BLaER1 treated with 17β-estradiol and CSF1 and Interleukin-3, amounts not matched to agents 10 nM and 100 nM (cell line): ENCODE measurements around the gene SLC4A8.

ENCODE experiments used
- H3K27ac ChIP-seq, 11 experiments: shearing (Covaris generic); formaldehyde crosslinking; 2 replicates each; pipeline ENCODE4 v1.8.1; 2022
- H3K27me3 ChIP-seq, 11 experiments: shearing (Covaris generic); formaldehyde crosslinking; 2 replicates each; pipeline ENCODE4 v1.8.1; 2022
- H3K36me3 ChIP-seq, 11 experiments: shearing (Covaris generic); formaldehyde crosslinking; 2 replicates each; pipeline ENCODE4 v1.8.1; 2022
- H3K4me1 ChIP-seq, 10 experiments: shearing (Covaris generic); formaldehyde crosslinking; 2 replicates each; pipeline ENCODE4 v1.8.1; 2022
- H3K4me2 ChIP-seq, 11 experiments: shearing (Covaris generic); formaldehyde crosslinking; 2 replicates each; pipeline ENCODE4 v1.8.1; 2022
- H3K4me3 ChIP-seq, 10 experiments: shearing (Covaris generic); formaldehyde crosslinking; 2 replicates each; pipeline ENCODE4 v1.8.1; 2022
- H3K9ac ChIP-seq, 11 experiments: shearing (Covaris generic); formaldehyde crosslinking; 2 replicates each; pipeline ENCODE4 v1.8.1; 2022
- H3K9me3 ChIP-seq, 11 experiments: shearing (Covaris generic); formaldehyde crosslinking; replicated peaks in 1 of 11; 2 replicates each; pipeline ENCODE4 v1.8.1; 2022
- H4K20me1 ChIP-seq, 11 experiments: shearing (Covaris generic); formaldehyde crosslinking; 2 replicates each; pipeline ENCODE4 v1.8.1; 2022
- Cebpa-rat ChIP-seq, 11 experiments: shearing (Covaris generic); IDR thresholded peaks; 2 replicates each; pipeline ENCODE4 v1.8.1; 2022

Gene SLC4A8

DNA sequence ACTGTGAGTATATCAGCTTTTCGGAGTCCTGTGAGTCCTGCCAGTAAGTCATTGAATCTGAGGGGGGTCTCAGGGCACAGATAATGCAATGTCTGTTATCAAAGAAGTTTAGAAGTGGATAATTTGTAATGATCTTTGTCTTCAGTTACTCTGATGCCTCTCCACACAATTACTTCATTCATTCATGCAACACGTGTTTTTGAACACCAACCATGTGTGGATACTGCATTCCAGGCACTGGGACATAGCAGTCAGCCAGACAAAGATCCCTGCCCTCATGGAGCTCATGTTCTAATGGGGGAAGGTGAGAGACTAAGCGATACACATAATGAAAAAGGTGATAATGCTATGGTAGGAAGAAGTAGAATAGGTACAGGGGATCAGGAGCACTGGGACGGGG, 105.6 kb downstream of the SLC4A8 start:
- H3K36me3 ChIP-seq, result no peaks in the 10 kb centered on the region
- H3K4me2 ChIP-seq, result no peak overlapping the region
- no peak overlapping the region for H3K27ac ChIP-seq
- H3K4me3 ChIP-seq, result no peak overlapping the region
- peaks cover 4 to 16% (median 12%) of the 10 kb centered on the region in 10 experiments; a peak in 18 of 20 replicates for H3K4me1 ChIP-seq
- H4K20me1 ChIP-seq, result no peaks in the 10 kb centered on the region
- no peak for TF ChIP-seq Cebpa-rat (IDR thresholded peaks at IDR 0.05)
- H3K9me3 ChIP-seq, result no peaks in the 10 kb centered on the region
- H3K9ac ChIP-seq, result no peak overlapping the region
- 0 out of 22 replicates have a peak, but pooled peaks cover 0 to 5% (median 0%) of the 10 kb centered on the region in 11 experiments for H3K27me3 ChIP-seq

DNA sequence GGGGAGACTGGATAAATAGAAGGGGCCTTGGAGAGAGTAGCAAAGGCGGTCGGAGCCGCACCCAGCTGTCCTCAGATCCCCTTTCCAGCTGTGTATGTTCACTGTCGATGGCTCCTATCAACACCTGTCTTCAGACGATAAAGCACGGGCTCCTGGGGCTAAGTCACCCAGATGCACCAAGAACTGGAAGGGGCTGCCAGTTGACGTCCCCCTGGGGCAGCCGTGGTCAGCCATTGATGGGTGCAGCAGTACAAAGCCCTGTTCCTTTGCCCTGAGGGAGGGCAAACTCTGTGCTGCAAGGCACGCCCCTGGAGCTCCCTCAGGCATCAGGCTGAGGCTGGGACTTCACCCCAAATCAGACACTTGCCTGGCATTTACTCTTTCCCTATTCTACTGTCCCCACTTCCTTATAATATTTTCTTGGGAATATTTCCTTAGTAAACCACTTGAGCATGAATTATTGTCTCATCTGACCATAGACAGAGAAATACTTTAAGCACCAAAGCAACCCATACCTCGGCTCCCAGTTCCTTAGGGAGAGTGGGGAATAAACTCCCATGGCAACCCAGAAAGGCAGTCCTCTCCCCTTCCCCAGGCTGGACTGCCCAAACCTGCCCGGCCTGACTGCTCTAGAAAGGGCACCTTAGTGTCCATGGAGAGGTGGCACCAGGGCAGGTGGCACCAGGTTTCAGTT, 106.8 kb downstream of the SLC4A8 start:
- Histone ChIP-seq H3K9me3 (no peaks in the 10 kb centered on the region), H3K9ac (no peak overlapping the region), H3K27ac (no peak overlapping the region), H3K4me1 (peaks cover 4 to 16% (median 12%) of the 10 kb centered on the region in 10 experiments; a peak in 18 of 20 replicates), H3K4me2 (peak overlapping the region; percentile 43 to 80 (median 64); a peak in 21 of 22 replicates), H3K36me3 (no peaks in the 10 kb centered on the region), H3K27me3 (0 out of 22 replicates have a peak, but pooled peaks cover 0 to 5% (median 0%) of the 10 kb centered on the region in 11 experiments), H4K20me1 (no peaks in the 10 kb centered on the region), H3K4me3 (no peak overlapping the region)
- TF ChIP-seq Cebpa-rat (IDR thresholded peaks at IDR 0.05), result no peak

- H3K27me3 ChIP-seq, result 0 out of 22 replicates have a peak, but pooled peaks cover 0 to 5% (median 0%) of the 10 kb centered on the region in 11 experiments
- H4K20me1 ChIP-seq, result no peaks in the 10 kb centered on the region
- H3K4me2 ChIP-seq, result peak overlapping the region; percentile 43 to 80 (median 64); a peak in 21 of 22 replicates
Observed at GRCh38 chr12:51531978-51532497, 107.4 kb downstream of the SLC4A8 start.

GRCh38 chr12:51533799-51534198, 109.2 kb downstream of the SLC4A8 start:
- no peak overlapping the region for H3K27ac ChIP-seq
- TF ChIP-seq Cebpa-rat (IDR thresholded peaks at IDR 0.05), result no peak

More at GRCh38 chr12:51531978-51532497, 107.4 kb downstream of the SLC4A8 start:
- TF ChIP-seq Cebpa-rat (IDR thresholded peaks at IDR 0.05), result no peak
- Histone ChIP-seq H3K27ac (no peak overlapping the region), H3K36me3 (no peaks in the 10 kb centered on the region), H3K4me1 (peaks cover 4 to 16% (median 12%) of the 10 kb centered on the region in 10 experiments; a peak in 18 of 20 replicates), H3K9me3 (no peaks in the 10 kb centered on the region), H3K4me3 (no peak overlapping the region), H3K9ac (no peak overlapping the region)

GRCh38 chr12:51534216-51535074, 109.8 kb downstream of the SLC4A8 start:
- Histone ChIP-seq H3K9me3 (no peaks in the 10 kb centered on the region), H3K4me1 (peaks cover 0 to 16% (median 12%) of the 10 kb centered on the region in 10 experiments; a peak in 16 of 20 replicates), H3K36me3 (no peaks in the 10 kb centered on the region), H3K9ac (no peak overlapping the region), H3K27ac (no peak overlapping the region), H3K4me2 (no peak overlapping the region), H4K20me1 (no peaks in the 10 kb centered on the region), H3K4me3 (no peak overlapping the region), H3K27me3 (0 out of 22 replicates have a peak, but pooled peaks cover 0 to 5% (median 0%) of the 10 kb centered on the region in 11 experiments)
- TF ChIP-seq Cebpa-rat (IDR thresholded peaks at IDR 0.05), result no peak

More at GRCh38 chr12:51533799-51534198, 109.2 kb downstream of the SLC4A8 start:
- Histone ChIP-seq H3K4me1 (peaks cover 0 to 16% (median 12%) of the 10 kb centered on the region in 10 experiments; a peak in 16 of 20 replicates), H3K9me3 (no peaks in the 10 kb centered on the region), H4K20me1 (no peaks in the 10 kb centered on the region), H3K36me3 (no peaks in the 10 kb centered on the region), H3K27me3 (0 out of 22 replicates have a peak, but pooled peaks cover 0 to 5% (median 0%) of the 10 kb centered on the region in 11 experiments), H3K9ac (no peak overlapping the region), H3K4me3 (no peak overlapping the region), H3K4me2 (no peak overlapping the region)

DNA sequence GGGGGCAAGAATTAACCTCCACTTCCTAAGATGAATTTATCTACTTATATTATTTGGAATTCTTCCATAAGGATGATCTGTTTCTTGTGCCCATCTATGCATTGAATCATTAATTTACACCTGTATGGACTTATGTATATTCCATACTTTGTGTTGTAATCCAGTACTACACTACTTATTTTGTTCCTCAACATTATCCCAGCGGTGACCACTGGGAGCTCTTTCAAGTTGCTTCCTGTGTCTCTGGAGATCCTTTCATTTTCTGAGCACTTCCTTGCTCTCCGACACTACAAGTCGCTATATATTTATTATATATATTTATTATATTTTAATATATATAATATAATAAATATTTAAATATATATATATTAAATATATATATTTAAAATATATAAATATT, 111.5 kb downstream of the SLC4A8 start:
- no peak overlapping the region for H3K9ac ChIP-seq
- H3K9me3 ChIP-seq, result no peaks in the 10 kb centered on the region
- no peak overlapping the region for H3K27ac ChIP-seq
- H3K4me3 ChIP-seq, result no peak overlapping the region
- H3K27me3 ChIP-seq, result 0 out of 22 replicates have a peak, but pooled peaks cover 0 to 2% (median 0%) of the 10 kb centered on the region in 11 experiments
- H3K4me1 ChIP-seq, result peaks cover 0 to 11% (median 7%) of the 10 kb centered on the region in 10 experiments; a peak in 16 of 20 replicates
- no peaks in the 10 kb centered on the region for H3K36me3 ChIP-seq
- H3K4me2 ChIP-seq, result no peak overlapping the region
- TF ChIP-seq Cebpa-rat (IDR thresholded peaks at IDR 0.05), result no peak
- H4K20me1 ChIP-seq, result no peaks in the 10 kb centered on the region

GRCh38 chr12:51538149-51538548, 113.5 kb downstream of the SLC4A8 start:
- no peak for TF ChIP-seq Cebpa-rat (IDR thresholded peaks at IDR 0.05)
- Histone ChIP-seq H3K4me1 (no peaks in the 10 kb centered on the region), H3K27ac (no peak overlapping the region), H3K4me3 (no peak overlapping the region), H3K9ac (no peak overlapping the region), H4K20me1 (no peaks in the 10 kb centered on the region), H3K4me2 (no peak overlapping the region), H3K27me3 (no peaks in the 10 kb centered on the region), H3K9me3 (no peaks in the 10 kb centered on the region), H3K36me3 (no peaks in the 10 kb centered on the region)

- Histone ChIP-seq H3K4me3 (no peak overlapping the region), H3K27me3 (no peaks in the 10 kb centered on the region), H3K4me2 (no peak overlapping the region), H4K20me1 (no peaks in the 10 kb centered on the region), H3K27ac (no peak overlapping the region), H3K9ac (no peak overlapping the region), H3K36me3 (no peaks in the 10 kb centered on the region), H3K9me3 (no peaks in the 10 kb centered on the region), H3K4me1 (no peaks in the 10 kb centered on the region)
- TF ChIP-seq Cebpa-rat (IDR thresholded peaks at IDR 0.05), result no peak
Observed at GRCh38 chr12:51538599-51538998, 114.0 kb downstream of the SLC4A8 start.

DNA sequence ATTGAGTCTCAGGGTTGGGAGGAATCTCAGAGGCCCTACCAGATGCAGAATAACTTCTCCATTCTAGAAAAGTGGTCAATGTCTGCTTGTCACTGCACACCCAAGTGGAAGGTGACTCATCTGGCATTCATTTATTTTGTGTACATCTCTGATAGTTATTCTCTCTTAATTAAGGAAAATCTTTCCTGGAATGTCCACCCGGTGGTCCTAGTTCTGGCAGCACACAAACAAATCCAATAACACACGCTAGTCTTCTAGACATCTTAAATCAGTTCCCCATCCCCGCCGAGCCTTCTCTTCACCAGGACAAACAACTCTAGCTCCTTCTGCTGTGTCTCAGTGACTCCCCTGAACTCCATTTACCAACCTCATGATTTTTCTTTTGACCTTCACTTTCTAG, 116.4 kb downstream of the SLC4A8 start:
- H3K27ac ChIP-seq, result no peak overlapping the region
- H4K20me1 ChIP-seq, result no peaks in the 10 kb centered on the region
- H3K9ac ChIP-seq, result no peak overlapping the region
- H3K27me3 ChIP-seq, result no peaks in the 10 kb centered on the region
- H3K36me3 ChIP-seq, result no peaks in the 10 kb centered on the region
- TF ChIP-seq Cebpa-rat (IDR thresholded peaks at IDR 0.05), result no peak
- no peak overlapping the region for H3K4me3 ChIP-seq
- no peak overlapping the region for H3K4me2 ChIP-seq
- H3K4me1 ChIP-seq, result no peaks in the 10 kb centered on the region
- H3K9me3 ChIP-seq, result peaks cover 0 to 13% (median 7%) of the 10 kb centered on the region in 11 experiments; a peak in 13 of 22 replicates
